ENCODE results near the gene TOP1. TPM values are rescaled to one million over a fixed set of nuclear protein-coding genes. Genes with fewer than 3 reads are reported as not detected.

TOP1 gene
- total and polyA plus RNA-seq, 2 of the 4 experiments (the other 2 are of a cell fraction): 14.0 to 21.5 TPM

DNA sequence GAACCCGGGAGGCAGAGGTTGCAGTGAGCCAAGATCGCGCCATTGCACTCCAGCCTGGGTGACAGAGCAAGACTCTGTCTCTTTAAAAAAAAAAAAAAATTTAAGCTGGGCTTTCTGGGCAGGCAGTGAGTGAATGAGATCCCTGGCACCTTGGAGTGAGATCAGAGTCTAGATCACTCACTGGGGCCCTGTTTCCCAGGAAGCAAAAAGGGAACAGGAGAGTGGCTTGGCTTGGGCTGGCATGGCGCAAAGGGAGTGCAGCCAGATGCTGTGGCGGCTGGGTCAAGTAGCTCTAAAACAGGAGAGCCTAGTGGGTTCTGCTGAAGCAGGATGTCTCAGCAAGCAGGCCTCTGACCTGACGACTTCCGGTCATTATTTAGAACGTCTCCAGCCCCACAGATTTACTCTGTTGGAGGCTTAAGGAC is 119.2 kb downstream of the TOP1 start:
- Histone ChIP-seq H3K9me3 (ENCODE audit: control insufficient read depth, insufficient read depth, low read length) (no peaks in the 10 kb centered on the region), H2BK5ac (ENCODE audit: low read depth, low read length, poor library complexity, severe bottlenecking) (no peak overlapping the region), H3K23ac (ENCODE audit: low read depth, low read length) (no peak overlapping the region), H3K27ac (ENCODE audit: insufficient read depth, low read length) (no peak overlapping the region), H3K56ac (ENCODE audit: extremely low read depth, insufficient read depth, low read length) (no peak overlapping the region), H3K27me3 (ENCODE audit: control insufficient read depth, insufficient read depth, low read length) (no peaks in the 10 kb centered on the region), H4K8ac (ENCODE audit: low read depth in 2 of 2, low read length in 2 of 2) (no peak overlapping the region), H3K4me1 (ENCODE audit: control insufficient read depth, insufficient read depth, low read length) (peaks cover 6% of the 10 kb centered on the region), H4K91ac (ENCODE audit: insufficient read depth, low read depth, low read length) (no peak overlapping the region), H2BK20ac (ENCODE audit: low read depth, low read length) (no peak overlapping the region), H4K5ac (ENCODE audit: low read depth, low read length) (no peak overlapping the region), H3K9me1 (ENCODE audit: insufficient read depth, low read length) (peaks cover 70% of the 10 kb centered on the region), H3K36me3 (ENCODE audit: control insufficient read depth, insufficient read depth, low read length) (peaks cover 6% of the 10 kb centered on the region; the same call in 1 of the 2 replicates), H2BK120ac (ENCODE audit: low read depth, low read length) (no peak overlapping the region), H3K4me2 (ENCODE audit: low read depth, low read length) (no peak overlapping the region), H2AFZ (replicated peaks; ENCODE audit: low read length, poor library complexity) (no peak overlapping the region), H4K20me1 (ENCODE audit: insufficient read depth, low read length) (peaks cover 100% of the 10 kb centered on the region), H2AK5ac (ENCODE audit: low read depth, low read length) (no peak overlapping the region), H3K4ac (ENCODE audit: low read depth, low read length) (no peak overlapping the region), H3K4me3 (ENCODE audit: insufficient read depth, low read depth, low read length) (no peak overlapping the region), H3K14ac (replicated peaks; ENCODE audit: low read depth, low read length) (no peak overlapping the region), H2AK9ac (replicated peaks; ENCODE audit: low read depth, low read length, poor library complexity) (no peak overlapping the region), H2BK15ac (ENCODE audit: low read depth, low read length) (no peak overlapping the region), H3K79me1 (ENCODE audit: low read depth in 1 of 2, low read length in 2 of 2) (peaks cover 51 to 99% of the 10 kb centered on the region in 2 experiments), H3K18ac (ENCODE audit: low read depth, low read length) (no peak overlapping the region), H3K9ac (ENCODE audit: low read depth, low read length) (no peak overlapping the region)
- dilution Hi-C loops (cut with HindIII; ENCODE audit: low sequenced_read_pairs, unreplicated experiment): no loop called here
- no peak for DNase-seq
- ATAC-seq (ENCODE audit: low read depth): no peak
- POLR2A ChIA-PET (ENCODE audit: unreplicated experiment): no interaction called here
- CTCF ChIA-PET: interaction anchor here (1.2 kb wide), 1 partner anchor 25 kb away, joined by 4 read pairs; no protein-coding TSS in a partner anchor
- in situ Hi-C loops (cut with MboI; ENCODE audit: low sequenced_read_pairs): no loop called here
- 92% methylated on average over 5 of the region's 8 CpGs; no CpG with 5 or more reads in 1 of the 2 experiments for WGBS, 2 experiments (ENCODE audit: extremely low coverage in 2 of 2, insufficient read length in 1 of 2)
- TF ChIP-seq RAD21 (IDR thresholded peaks at IDR 0.05; ENCODE audit: low read length): no peak
- TF ChIP-seq MXI1 (IDR thresholded peaks at IDR 0.05; ENCODE audit: borderline replicate concordance, low read depth, low read length): no peak
- BruUV-seq (replicated peaks): no TSS peak
- intact Hi-C loops (cut with micrococcal nuclease): no loop called here
